Mesenchymal stem cell (in vitro differentiated cells and primary cell): Measurements from ENCODE around the gene ATL3.

Source experiments
- DNase-seq: peaks from one replicate; pipeline ENCODE4 v3.0.0-alpha.2; 2013
- H2AFZ ChIP-seq: one replicate; pipeline ENCODE4 v1.6.1; 2013; ENCODE audit warnings: low read depth, mild to moderate bottlenecking, control low read depth, inconsistent platforms, low read length, moderate library complexity
- H2AK5ac ChIP-seq: 2 replicates; pipeline ENCODE4 v1.6.1; 2013; ENCODE audit warnings: low read length, moderate library complexity, mild to moderate bottlenecking, inconsistent platforms; ENCODE audit not compliant: severe bottlenecking
- H2BK120ac ChIP-seq: one replicate; pipeline ENCODE4 v1.6.1; 2013; ENCODE audit warnings: low read depth, mild to moderate bottlenecking, inconsistent platforms, low read length, moderate library complexity
- H2BK12ac ChIP-seq, 2 experiments: one replicate each; pipeline ENCODE4 v1.6.1; 2013; ENCODE audit warnings: inconsistent platforms in 2 of 2, low read length in 2 of 2, mild to moderate bottlenecking in 2 of 2, moderate library complexity in 2 of 2, control low read depth in 1 of 2
- H2BK15ac ChIP-seq: one replicate; pipeline ENCODE4 v1.6.1; 2013; ENCODE audit warnings: mild to moderate bottlenecking, low read depth, inconsistent platforms; ENCODE audit not compliant: poor library complexity, severe bottlenecking
- H2BK5ac ChIP-seq: 2 replicates; pipeline ENCODE4 v1.6.1; 2013; ENCODE audit warnings: low read depth, mild to moderate bottlenecking, low read length, control low read depth, inconsistent platforms; ENCODE audit not compliant: poor library complexity, severe bottlenecking
- H3K14ac ChIP-seq, 2 experiments: one replicate each; pipeline ENCODE4 v1.6.1; 2013; ENCODE audit warnings: inconsistent platforms in 2 of 2, low read length in 2 of 2, control low read depth in 1 of 2, mild to moderate bottlenecking in 1 of 2, moderate library complexity in 1 of 2
- H3K18ac ChIP-seq, 2 experiments: one replicate each; pipeline ENCODE4 v1.6.1; 2013; ENCODE audit warnings: inconsistent platforms in 2 of 2, low read length in 2 of 2, control low read depth in 1 of 2, low read depth in 1 of 2, mild to moderate bottlenecking in 1 of 2
- H3K23ac ChIP-seq, 2 experiments: one replicate each; pipeline ENCODE4 v1.6.1; 2013; ENCODE audit warnings: inconsistent platforms in 2 of 2, low read length in 2 of 2, mild to moderate bottlenecking in 2 of 2, moderate library complexity in 2 of 2, control low read depth in 1 of 2
- H3K27ac ChIP-seq: 2 replicates; pipeline ENCODE4 v1.5.1; 2013; ENCODE audit warnings: mild to moderate bottlenecking, moderate library complexity, low read length, control low read depth, inconsistent platforms; ENCODE audit not compliant: poor library complexity, severe bottlenecking
- H3K27me3 ChIP-seq, 2 experiments: 2 replicates each; pipeline versions ENCODE4 v1.6.1 to v1.7.0; 2013; ENCODE audit warnings: low read length in 2 of 2, mild to moderate bottlenecking in 2 of 2, moderate library complexity in 2 of 2, control low read depth in 1 of 2, inconsistent platforms in 1 of 2; ENCODE audit not compliant: control insufficient read depth in 1 of 2, insufficient read depth in 1 of 2
- H3K36me3 ChIP-seq, 2 experiments: 2 replicates each; pipeline versions ENCODE4 v1.6.1 to v1.7.0; 2013; ENCODE audit warnings: low read length in 2 of 2, control low read depth in 1 of 2, inconsistent platforms in 1 of 2, low read depth in 1 of 2, mild to moderate bottlenecking in 1 of 2; ENCODE audit not compliant: insufficient read depth in 2 of 2, control insufficient read depth in 1 of 2
- H3K4ac ChIP-seq, 2 experiments: one replicate each; pipeline ENCODE4 v1.6.1; 2013; ENCODE audit warnings: inconsistent platforms in 2 of 2, low read length in 2 of 2, mild to moderate bottlenecking in 2 of 2, moderate library complexity in 2 of 2, control low read depth in 1 of 2, low read depth in 1 of 2
- H3K4me1 ChIP-seq: 2 replicates; pipeline ENCODE4 v1.6.1; 2013; ENCODE audit warnings: low read depth, low read length, control low read depth; ENCODE audit not compliant: control insufficient read depth, insufficient read depth
- H3K4me2 ChIP-seq: 2 replicates; pipeline ENCODE4 v1.6.1; 2013; ENCODE audit warnings: low read length, mild to moderate bottlenecking, inconsistent platforms; ENCODE audit not compliant: poor library complexity, severe bottlenecking
- H3K4me3 ChIP-seq, 2 experiments: 2 replicates each; pipeline versions ENCODE4 v1.5.1 to v1.7.0; 2013; ENCODE audit warnings: low read length in 2 of 2, mild to moderate bottlenecking in 2 of 2, control low read depth in 1 of 2, low read depth in 1 of 2; ENCODE audit not compliant: insufficient read depth in 1 of 2
- H3K79me1 ChIP-seq: replicated peaks from 2 replicates; pipeline ENCODE4 v1.6.1; 2013; ENCODE audit warnings: mild to moderate bottlenecking, control low read depth, low read length, inconsistent platforms; ENCODE audit not compliant: poor library complexity, severe bottlenecking
- H3K9ac ChIP-seq: 2 replicates; pipeline ENCODE4 v1.7.0; 2013; ENCODE audit warnings: mild to moderate bottlenecking, low read length, moderate library complexity
- H3K9me3 ChIP-seq: 2 replicates; pipeline ENCODE4 v1.7.0; 2013; ENCODE audit warnings: mild to moderate bottlenecking, low read length; ENCODE audit not compliant: control insufficient read depth
- H4K8ac ChIP-seq: one replicate; pipeline ENCODE4 v1.6.1; 2013; ENCODE audit warnings: inconsistent platforms, mild to moderate bottlenecking, low read length, moderate library complexity
- H4K91ac ChIP-seq: one replicate; pipeline ENCODE4 v1.6.1; 2013; ENCODE audit warnings: mild to moderate bottlenecking, low read length, inconsistent platforms
- WGBS: methylation state at CpG from one replicate; pipeline ENCODE4 v1.1.7; 2013; ENCODE audit warnings: mixed read lengths; 5-methylcytosine and 5-hydroxymethylcytosine counted together

ATL3 gene

DNA sequence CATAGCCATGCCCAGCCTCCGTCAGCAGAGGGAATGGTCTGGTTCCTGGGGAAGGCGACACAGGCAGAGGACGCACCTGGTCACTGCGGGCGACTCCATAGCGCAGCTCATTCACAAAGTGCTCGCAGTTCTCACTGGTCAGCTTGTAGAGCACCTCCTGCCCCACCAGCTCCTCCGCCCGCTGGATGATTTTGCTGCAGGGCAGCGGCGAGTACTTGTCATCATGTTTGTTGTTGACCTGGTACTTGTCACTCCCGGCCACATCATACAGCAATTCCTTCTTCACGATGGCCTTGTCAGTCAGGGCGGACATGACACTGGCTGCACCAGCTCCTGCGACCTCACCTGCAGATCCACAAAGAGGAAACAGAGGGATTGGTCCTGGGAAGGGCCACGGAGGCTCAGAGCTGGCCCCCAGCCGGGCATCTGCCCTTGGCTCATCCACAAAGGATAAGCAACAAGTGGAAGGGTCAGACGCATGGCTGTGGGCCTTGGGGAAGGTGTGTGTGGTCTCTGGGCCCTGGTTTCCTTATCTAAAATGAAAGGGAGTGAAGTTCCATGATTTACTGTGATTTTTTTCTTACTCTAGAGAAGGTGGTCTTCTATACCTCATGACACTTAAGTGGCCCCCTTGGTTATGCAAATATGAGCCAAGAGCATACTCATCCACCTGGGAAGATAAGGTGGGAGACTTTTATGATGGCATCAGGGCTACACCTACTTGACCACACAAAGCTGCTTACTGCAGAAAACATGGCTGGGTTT, 81.0 kb downstream of the ATL3 start:
- no peak overlapping the region for H3K4me2 ChIP-seq
- H3K9me3 ChIP-seq: no peaks in the 10 kb centered on the region
- H3K79me1 ChIP-seq: peaks cover 30% of the 10 kb centered on the region
- H3K4ac ChIP-seq: no peak overlapping the region
- H2BK5ac ChIP-seq: no peak overlapping the region
- H4K8ac ChIP-seq: no peak overlapping the region
- DNase-seq: no peak
- no peak overlapping the region for H2AK5ac ChIP-seq
- no peak overlapping the region for H2AFZ ChIP-seq
- peaks cover 5% of the 10 kb centered on the region for H3K4me1 ChIP-seq
- H3K9ac ChIP-seq: no peak overlapping the region
- peaks cover 27 to 58% of the 10 kb centered on the region in 2 experiments for H3K36me3 ChIP-seq
- no peak overlapping the region for H2BK15ac ChIP-seq
- no peak overlapping the region for H3K18ac ChIP-seq
- no peak overlapping the region for H3K14ac ChIP-seq
- H3K27me3 ChIP-seq: no peaks in the 10 kb centered on the region
- H2BK120ac ChIP-seq: no peak overlapping the region
- H3K4me3 ChIP-seq: no peak overlapping the region
- no peak overlapping the region for H3K23ac ChIP-seq
- no peak overlapping the region for H2BK12ac ChIP-seq
- H3K27ac ChIP-seq: no peak overlapping the region
- H4K91ac ChIP-seq: no peak overlapping the region
- WGBS: 86% methylated on average over 18 of the region's 18 CpGs

DNA sequence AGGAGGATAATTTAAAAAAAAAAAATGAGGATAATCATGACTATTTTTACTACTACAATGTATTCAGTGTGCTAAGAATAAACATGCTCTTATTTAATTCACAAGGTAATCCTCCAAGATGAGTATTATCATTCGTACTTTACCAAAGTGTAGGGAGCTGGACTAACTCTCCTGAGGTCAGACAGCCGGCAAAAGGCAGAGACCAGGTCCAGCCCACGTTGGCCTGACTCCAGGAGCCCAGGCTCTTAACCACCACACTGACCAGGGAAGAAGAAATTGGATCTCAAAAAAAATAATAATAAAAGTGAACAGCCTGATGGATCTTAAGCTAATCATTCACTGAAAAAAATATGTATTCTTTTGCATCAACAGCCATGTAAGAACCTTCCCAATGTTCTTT, 82.2 kb downstream of the ATL3 start:
- Histone ChIP-seq H4K8ac (no peak overlapping the region), H2BK12ac (no peak overlapping the region), H2AK5ac (no peak overlapping the region), H2BK15ac (no peak overlapping the region), H2AFZ (no peak overlapping the region), H3K18ac (no peak overlapping the region), H3K27ac (no peak overlapping the region), H3K4me3 (no peak overlapping the region), H3K4me1 (peaks cover 5% of the 10 kb centered on the region), H3K36me3 (peaks cover 27 to 51% of the 10 kb centered on the region in 2 experiments), H2BK5ac (no peak overlapping the region), H4K91ac (no peak overlapping the region), H3K9ac (no peak overlapping the region), H2BK120ac (no peak overlapping the region), H3K9me3 (no peaks in the 10 kb centered on the region), H3K4ac (no peak overlapping the region), H3K79me1 (peaks cover 28% of the 10 kb centered on the region), H3K14ac (no peak overlapping the region), H3K23ac (no peak overlapping the region), H3K27me3 (no peaks in the 10 kb centered on the region), H3K4me2 (no peak overlapping the region)
- no peak for DNase-seq
- 80% methylated on average over 2 of the region's 3 CpGs for WGBS

GRCh38 chr11:63586451-63587166, 84.6 kb downstream of the ATL3 start:
- H3K4me3 ChIP-seq: no peak overlapping the region
- no peak overlapping the region for H3K14ac ChIP-seq
- no peak overlapping the region for H2BK12ac ChIP-seq
- H2AFZ ChIP-seq: no peak overlapping the region
- no peak overlapping the region for H2BK120ac ChIP-seq
- no peak for DNase-seq
- peaks cover 4% of the 10 kb centered on the region for H3K9me3 ChIP-seq
- no peak overlapping the region for H3K27ac ChIP-seq
- H3K79me1 ChIP-seq: peaks cover 19% of the 10 kb centered on the region
- H2BK5ac ChIP-seq: no peak overlapping the region
- H3K4ac ChIP-seq: no peak overlapping the region
- 87% methylated on average over 3 of the region's 6 CpGs for WGBS
- no peak overlapping the region for H4K91ac ChIP-seq
- H3K36me3 ChIP-seq: peaks cover 32 to 35% of the 10 kb centered on the region in 2 experiments
- H3K18ac ChIP-seq: no peak overlapping the region
- no peak overlapping the region for H2BK15ac ChIP-seq
- H3K4me1 ChIP-seq: peaks cover 2% of the 10 kb centered on the region
- H4K8ac ChIP-seq: no peak overlapping the region
- H2AK5ac ChIP-seq: no peak overlapping the region
- H3K27me3 ChIP-seq: no peaks in the 10 kb centered on the region
- H3K9ac ChIP-seq: no peak overlapping the region
- H3K23ac ChIP-seq: no peak overlapping the region
- no peak overlapping the region for H3K4me2 ChIP-seq

DNA sequence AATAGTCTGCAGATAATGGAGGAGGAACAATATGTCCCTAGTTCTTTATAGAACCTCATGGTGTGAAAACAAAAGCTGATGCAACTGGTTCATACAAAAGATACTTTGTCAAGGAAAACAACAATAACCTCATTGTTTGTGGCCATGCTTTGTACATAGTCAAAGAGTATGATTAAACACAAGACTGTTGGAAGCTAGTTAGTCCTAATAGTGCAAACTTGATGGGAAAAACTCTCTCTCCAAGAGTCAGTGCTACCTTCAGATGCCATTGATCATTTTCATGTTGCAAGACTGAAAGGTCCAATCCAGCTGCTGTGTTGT, 87.9 kb downstream of the ATL3 start:
- H3K36me3 ChIP-seq: peaks cover 13 to 16% of the 10 kb centered on the region in 2 experiments
- H3K9ac ChIP-seq: no peak overlapping the region
- H3K27me3 ChIP-seq: no peaks in the 10 kb centered on the region
- peaks cover 9% of the 10 kb centered on the region for H3K9me3 ChIP-seq
- H3K23ac ChIP-seq: no peak overlapping the region
- H3K27ac ChIP-seq: no peak overlapping the region
- no peak overlapping the region for H2BK120ac ChIP-seq
- no peak overlapping the region for H3K4ac ChIP-seq
- H3K18ac ChIP-seq: no peak overlapping the region
- H3K79me1 ChIP-seq: peaks cover 10% of the 10 kb centered on the region
- no peak overlapping the region for H3K14ac ChIP-seq
- no peaks in the 10 kb centered on the region for H3K4me1 ChIP-seq
- H3K4me2 ChIP-seq: no peak overlapping the region
- H2BK5ac ChIP-seq: no peak overlapping the region
- no peak overlapping the region for H2BK12ac ChIP-seq
- H2BK15ac ChIP-seq: no peak overlapping the region
- no peak overlapping the region for H2AK5ac ChIP-seq
- H4K91ac ChIP-seq: no peak overlapping the region
- H3K4me3 ChIP-seq: no peak overlapping the region
- no peak for DNase-seq
- H2AFZ ChIP-seq: no peak overlapping the region
- no peak overlapping the region for H4K8ac ChIP-seq
